ENCODE measurements around the gene KAT14. TPM values are rescaled to one million over a fixed set of nuclear protein-coding genes. Genes with fewer than 3 reads are reported as not detected.
"Not testable (repeated sequence)": the region's sequence is repeated elsewhere in the genome, so short reads cannot be mapped to it uniquely, and the experiment has no call there.

Gene KAT14
- total RNA-seq, 1 donor from 2014 or later = 14.5 TPM

DNA sequence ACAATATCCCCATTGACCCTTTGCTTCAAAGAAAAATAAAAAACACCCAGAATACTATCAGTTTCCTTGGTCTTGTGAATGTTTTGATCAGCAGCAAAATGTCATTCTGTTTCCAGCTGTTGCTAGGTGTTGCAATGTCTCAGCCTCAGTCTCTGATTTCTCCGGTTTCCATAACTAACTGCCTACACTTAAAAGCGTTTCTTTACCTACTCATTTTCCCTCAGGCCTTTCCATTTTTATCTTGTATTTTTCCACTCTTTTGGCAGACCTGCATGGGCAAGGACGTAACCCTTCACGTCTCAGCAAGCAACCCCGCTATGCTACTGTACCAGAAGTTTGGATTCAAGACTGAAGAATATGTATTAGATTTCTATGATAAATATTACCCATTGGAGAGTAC lies 49.4 kb downstream of the KAT14 start:
- no peak overlapping the region for H3K4me3 ChIP-seq (ENCODE audit: low read depth, low read length)
- DNase-seq (ENCODE audit: low read depth) = no peak
- H3K27me3 ChIP-seq (ENCODE audit: control insufficient read depth, insufficient read depth, low read length) = no peaks in the 10 kb centered on the region
- H3K36me3 ChIP-seq (ENCODE audit: control insufficient read depth, insufficient read depth, low read length) = no peaks in the 10 kb centered on the region
- TF ChIP-seq, protein P1, sequence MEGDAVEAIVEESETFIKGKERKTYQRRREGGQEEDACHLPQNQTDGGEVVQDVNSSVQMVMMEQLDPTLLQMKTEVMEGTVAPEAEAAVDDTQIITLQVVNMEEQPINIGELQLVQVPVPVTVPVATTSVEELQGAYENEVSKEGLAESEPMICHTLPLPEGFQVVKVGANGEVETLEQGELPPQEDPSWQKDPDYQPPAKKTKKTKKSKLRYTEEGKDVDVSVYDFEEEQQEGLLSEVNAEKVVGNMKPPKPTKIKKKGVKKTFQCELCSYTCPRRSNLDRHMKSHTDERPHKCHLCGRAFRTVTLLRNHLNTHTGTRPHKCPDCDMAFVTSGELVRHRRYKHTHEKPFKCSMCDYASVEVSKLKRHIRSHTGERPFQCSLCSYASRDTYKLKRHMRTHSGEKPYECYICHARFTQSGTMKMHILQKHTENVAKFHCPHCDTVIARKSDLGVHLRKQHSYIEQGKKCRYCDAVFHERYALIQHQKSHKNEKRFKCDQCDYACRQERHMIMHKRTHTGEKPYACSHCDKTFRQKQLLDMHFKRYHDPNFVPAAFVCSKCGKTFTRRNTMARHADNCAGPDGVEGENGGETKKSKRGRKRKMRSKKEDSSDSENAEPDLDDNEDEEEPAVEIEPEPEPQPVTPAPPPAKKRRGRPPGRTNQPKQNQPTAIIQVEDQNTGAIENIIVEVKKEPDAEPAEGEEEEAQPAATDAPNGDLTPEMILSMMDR (IDR thresholded peaks at IDR 0.05; ENCODE audit: insufficient read depth, low read length, poor library complexity, severe bottlenecking) = no peak

- TF ChIP-seq, protein P1 (IDR thresholded peaks at IDR 0.05; ENCODE audit: insufficient read depth, low read length, poor library complexity, severe bottlenecking) = no peak
- no peak for DNase-seq (ENCODE audit: low read depth)
- no peaks in the 10 kb centered on the region for H3K27me3 ChIP-seq (ENCODE audit: control insufficient read depth, insufficient read depth, low read length)
Measured at GRCh38 chr20:18188434-18188833, 50.8 kb downstream of the KAT14 start.

DNA sequence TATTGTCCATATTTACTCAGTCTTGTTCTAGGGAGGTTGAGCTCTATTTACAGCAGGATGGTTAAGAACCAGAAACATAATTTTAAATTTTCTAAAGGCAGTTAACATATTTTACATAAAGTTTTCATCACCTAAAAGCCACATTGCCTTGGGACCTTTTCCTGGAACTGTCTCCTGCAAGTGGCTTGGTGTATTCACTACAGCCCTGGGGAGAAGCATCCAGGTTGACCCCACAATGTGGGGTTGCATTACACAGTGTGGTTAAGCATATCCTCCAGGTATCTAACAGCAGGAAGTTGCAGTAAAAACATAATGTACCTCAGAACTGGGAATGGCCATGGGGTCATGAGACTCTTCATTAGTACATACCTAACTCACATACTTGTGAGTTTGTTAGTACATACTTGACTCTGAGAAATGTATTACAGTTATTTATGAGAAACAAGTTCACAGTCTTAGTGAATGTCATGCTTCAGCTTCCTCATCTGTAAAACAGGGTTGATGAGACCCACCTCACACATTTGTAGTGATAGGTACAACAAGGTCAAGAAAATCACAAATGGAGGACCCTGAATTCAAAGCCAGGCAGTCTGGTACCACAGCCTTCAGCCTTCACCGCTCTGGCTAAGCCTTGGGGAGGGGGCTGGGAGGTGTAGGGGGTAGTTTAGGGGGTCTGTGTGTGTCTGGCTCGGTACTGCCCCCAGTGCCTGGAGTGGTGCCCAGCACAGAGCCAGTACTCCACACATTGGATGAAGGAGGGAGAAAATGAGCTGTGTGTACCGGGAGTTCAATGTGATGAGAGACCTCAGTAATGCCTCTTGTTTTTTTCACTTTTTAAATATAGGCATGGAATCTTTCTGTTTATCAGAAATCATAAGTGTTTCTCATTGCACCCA lies 52.9 kb downstream of the KAT14 start:
- no peak for DNase-seq (ENCODE audit: low read depth)
- Histone ChIP-seq H3K27me3 (ENCODE audit: control insufficient read depth, insufficient read depth, low read length) (no peaks in the 10 kb centered on the region), H3K4me3 (ENCODE audit: low read depth, low read length) (no peak overlapping the region), H3K36me3 (ENCODE audit: control insufficient read depth, insufficient read depth, low read length) (no peaks in the 10 kb centered on the region)
- TF ChIP-seq, protein P1 (IDR thresholded peaks at IDR 0.05; ENCODE audit: insufficient read depth, low read length, poor library complexity, severe bottlenecking) = no peak

More at GRCh38 chr20:18188434-18188833, 50.8 kb downstream of the KAT14 start:
- Histone ChIP-seq H3K36me3 (ENCODE audit: control insufficient read depth, insufficient read depth, low read length) (no peaks in the 10 kb centered on the region), H3K4me3 (ENCODE audit: low read depth, low read length) (no peak overlapping the region)

DNA sequence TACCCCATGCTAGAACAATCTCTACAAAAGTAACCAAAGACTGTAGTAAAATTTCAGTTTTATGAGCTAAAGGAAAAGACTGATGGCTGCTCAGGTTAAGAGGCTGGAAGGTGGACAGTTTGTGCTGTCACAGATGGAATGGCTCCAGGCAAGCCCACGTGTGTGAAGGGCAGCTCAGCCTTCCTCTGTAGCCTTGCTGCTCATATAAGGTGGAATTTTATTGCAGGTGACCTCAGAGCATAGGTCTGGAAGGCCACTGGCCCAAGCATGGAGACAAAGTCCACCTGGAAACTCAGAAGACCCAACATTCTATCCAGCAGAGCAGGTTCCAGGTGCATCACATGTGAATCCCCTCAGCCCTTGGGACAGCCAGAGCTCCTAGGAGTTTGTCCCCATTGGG lies 53.6 kb downstream of the KAT14 start:
- DNase-seq (ENCODE audit: low read depth) = no peak
- Histone ChIP-seq H3K4me3 (ENCODE audit: low read depth, low read length) (no peak overlapping the region), H3K27me3 (ENCODE audit: control insufficient read depth, insufficient read depth, low read length) (no peaks in the 10 kb centered on the region), H3K36me3 (ENCODE audit: control insufficient read depth, insufficient read depth, low read length) (no peaks in the 10 kb centered on the region)
- TF ChIP-seq, protein P1 (IDR thresholded peaks at IDR 0.05; ENCODE audit: insufficient read depth, low read length, poor library complexity, severe bottlenecking) = no peak

DNA sequence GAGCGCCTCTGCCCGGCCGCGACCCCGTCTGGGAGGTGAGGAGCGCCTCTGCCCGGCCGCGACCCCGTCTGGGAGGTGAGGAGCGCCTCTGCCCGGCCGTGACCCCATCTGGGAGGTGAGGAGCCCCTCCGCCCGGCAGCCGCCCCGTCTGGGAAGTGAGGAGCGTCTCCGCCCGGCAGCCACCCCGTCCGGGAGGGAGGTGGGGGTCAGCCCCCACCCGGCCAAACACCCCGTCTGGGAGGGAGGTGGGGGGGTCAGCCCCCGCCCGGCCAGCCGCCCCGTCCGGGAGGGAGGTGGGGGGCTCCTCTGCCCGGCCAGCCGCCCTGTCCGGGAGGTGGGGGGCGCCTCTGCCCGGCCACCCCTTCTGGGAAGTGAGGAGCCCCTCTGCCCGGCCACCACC lies 56.8 kb downstream of the KAT14 start:
- DNase-seq (ENCODE audit: low read depth) = not testable (repeated sequence)

DNA sequence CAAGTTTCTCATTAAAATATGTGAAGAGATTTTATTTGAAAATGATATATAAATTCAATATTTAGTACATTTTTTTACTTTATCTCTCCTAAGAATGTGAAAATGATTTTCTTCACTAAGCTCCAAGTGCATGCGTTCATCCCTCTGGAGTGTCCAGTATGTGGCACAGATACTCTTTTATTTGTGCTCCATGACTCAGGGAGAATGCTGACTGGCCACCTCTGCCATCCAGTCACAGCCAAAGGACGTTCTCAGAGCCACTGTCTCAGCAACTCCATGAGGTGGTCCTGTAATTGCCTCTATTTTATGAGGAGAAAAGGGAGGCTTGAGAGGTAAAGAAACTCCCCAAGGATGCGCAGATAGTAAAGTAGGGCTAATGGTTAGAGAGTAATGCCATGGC lies 58.3 kb downstream of the KAT14 start:
- TF ChIP-seq, protein P1 (IDR thresholded peaks at IDR 0.05; ENCODE audit: insufficient read depth, low read length, poor library complexity, severe bottlenecking) = no peak
- no peaks in the 10 kb centered on the region for H3K36me3 ChIP-seq (ENCODE audit: control insufficient read depth, insufficient read depth, low read length)
- H3K27me3 ChIP-seq (ENCODE audit: control insufficient read depth, insufficient read depth, low read length) = no peaks in the 10 kb centered on the region
- no peak for DNase-seq (ENCODE audit: low read depth)
- no peak overlapping the region for H3K4me3 ChIP-seq (ENCODE audit: low read depth, low read length)

More for the DNA sequence above, 56.8 kb downstream of the KAT14 start:
- H3K36me3 ChIP-seq (ENCODE audit: control insufficient read depth, insufficient read depth, low read length); H3K4me3 ChIP-seq (ENCODE audit: low read depth, low read length); H3K27me3 ChIP-seq (ENCODE audit: control insufficient read depth, insufficient read depth, low read length): not testable (repeated sequence)
